Psoas muscle (tissue), 8 donors: ENCODE data around the gene ATP13A5. TPM values are rescaled to one million over a fixed set of nuclear protein-coding genes. Genes with fewer than 3 reads are reported as not detected.

Source experiments
- ATAC-seq, 4 donors: fragments of 200-7000 bp; cut with Tn5 transposase; one replicate each; pipeline ENCODE4 v1.9.1; 2020; ENCODE audit warnings: moderate library complexity in 3 of 4, mild to moderate bottlenecking in 2 of 4
- DNase-seq, 2 donors: peaks; one replicate each; pipeline ENCODE4 v3.0.0-alpha.2; 2020
- H3K27ac ChIP-seq: fragments of 200-600 bp; one replicate; pipeline ENCODE4 v1.8.0; 2022
- H3K27me3 ChIP-seq, 3 donors: fragments of 200-600 bp in 1 of 3; one replicate each; pipeline versions ENCODE4 v1.6.1 to v1.8.0; 2013 to 2022; ENCODE audit warnings: low read length in 2 of 3, mild to moderate bottlenecking in 2 of 3, moderate library complexity in 1 of 3; ENCODE audit not compliant: insufficient read depth in 3 of 3
- H3K36me3 ChIP-seq, 2 donors: fragments of 200-600 bp in 1 of 2; one replicate each; pipeline versions ENCODE4 v1.6.1 to v1.8.0; 2013 to 2022; ENCODE audit warnings: low read depth in 1 of 2, mild to moderate bottlenecking in 1 of 2, moderate library complexity in 1 of 2; ENCODE audit not compliant: insufficient read depth in 1 of 2
- H3K4me1 ChIP-seq: fragments of 200-600 bp; one replicate; pipeline ENCODE4 v1.8.0; 2022
- H3K4me3 ChIP-seq: fragments of 200-600 bp; one replicate; pipeline ENCODE4 v1.8.0; 2022; ENCODE audit warnings: mild to moderate bottlenecking
- H3K9me3 ChIP-seq: fragments of 200-600 bp; one replicate; pipeline ENCODE4 v1.8.0; 2022
- WGBS, 3 donors: extraction: QIAGEN DNeasy Blood & Tissue Kit; methylation state at CpG; one replicate each; pipeline versions ENCODE4 v1.1.6 to v1.1.7; 2013; 5-methylcytosine and 5-hydroxymethylcytosine counted together
- intact Hi-C, 2 donors: fragments of 100-400 bp; cut with DNase I; formaldehyde crosslinking; loops; one replicate each; pipeline versions ENCODE4 v1.11.0 to v1.14.2; 2022
- long read RNA-seq, 2 donors: library from polyadenylated mRNA; unstranded; transcript quantifications; one replicate each; pipeline ENCODE4 v2.0.0, GENCODE V29; 2021
- polyA plus RNA-seq, 3 donors: library from polyadenylated mRNA; stranded (reverse); fragments of 200-250 nt; gene quantifications; one replicate each; pipeline ENCODE4 v1.2.3, GENCODE V29; 2013
- total RNA-seq, 4 donors: library from RNA; stranded (reverse); fragmentation: NEBNext Ultra II Directional in 2 of 4; extraction: Animal tissue kit (Norgen Biotek cat#: 25700) in 2 of 4; gene quantifications; one replicate each; pipeline versions ENCODE4 v1.2.1 to v1.2.4, GENCODE V29; 2021 to 2023
- TF ChIP-seq, protein P1 (sequence below): fragments of 200-600 bp; IDR thresholded peaks from one replicate; pipeline ENCODE4 v1.8.0; 2022; ENCODE audit warnings: antibody characterized with exemption
- donor health status: healthy with polysubstance abuse.
- donor health status: DM: no; HTN: no; CAD: no; lungs with moderate emphysema.
- donor health status: Bipolar disorder and iron deficiency.
- donor health status: healthy.
- donor health status: DM: yes; HTN: yes; CAD: no.
- donor health status: DM: no; HTN: no; CAD: no.
- donor health status: DM: no; HTN: no; CAD: no.
- donor health status: DM: yes; HTN: yes; CAD: no.

The ATP13A5 gene, protein sequence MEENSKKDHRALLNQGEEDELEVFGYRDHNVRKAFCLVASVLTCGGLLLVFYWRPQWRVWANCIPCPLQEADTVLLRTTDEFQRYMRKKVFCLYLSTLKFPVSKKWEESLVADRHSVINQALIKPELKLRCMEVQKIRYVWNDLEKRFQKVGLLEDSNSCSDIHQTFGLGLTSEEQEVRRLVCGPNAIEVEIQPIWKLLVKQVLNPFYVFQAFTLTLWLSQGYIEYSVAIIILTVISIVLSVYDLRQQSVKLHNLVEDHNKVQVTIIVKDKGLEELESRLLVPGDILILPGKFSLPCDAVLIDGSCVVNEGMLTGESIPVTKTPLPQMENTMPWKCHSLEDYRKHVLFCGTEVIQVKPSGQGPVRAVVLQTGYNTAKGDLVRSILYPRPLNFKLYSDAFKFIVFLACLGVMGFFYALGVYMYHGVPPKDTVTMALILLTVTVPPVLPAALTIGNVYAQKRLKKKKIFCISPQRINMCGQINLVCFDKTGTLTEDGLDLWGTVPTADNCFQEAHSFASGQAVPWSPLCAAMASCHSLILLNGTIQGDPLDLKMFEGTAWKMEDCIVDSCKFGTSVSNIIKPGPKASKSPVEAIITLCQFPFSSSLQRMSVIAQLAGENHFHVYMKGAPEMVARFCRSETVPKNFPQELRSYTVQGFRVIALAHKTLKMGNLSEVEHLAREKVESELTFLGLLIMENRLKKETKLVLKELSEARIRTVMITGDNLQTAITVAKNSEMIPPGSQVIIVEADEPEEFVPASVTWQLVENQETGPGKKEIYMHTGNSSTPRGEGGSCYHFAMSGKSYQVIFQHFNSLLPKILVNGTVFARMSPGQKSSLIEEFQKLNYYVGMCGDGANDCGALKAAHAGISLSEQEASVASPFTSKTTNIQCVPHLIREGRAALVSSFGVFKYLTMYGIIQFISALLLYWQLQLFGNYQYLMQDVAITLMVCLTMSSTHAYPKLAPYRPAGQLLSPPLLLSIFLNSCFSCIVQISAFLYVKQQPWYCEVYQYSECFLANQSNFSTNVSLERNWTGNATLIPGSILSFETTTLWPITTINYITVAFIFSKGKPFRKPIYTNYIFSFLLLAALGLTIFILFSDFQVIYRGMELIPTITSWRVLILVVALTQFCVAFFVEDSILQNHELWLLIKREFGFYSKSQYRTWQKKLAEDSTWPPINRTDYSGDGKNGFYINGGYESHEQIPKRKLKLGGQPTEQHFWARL
- total RNA-seq = not detected
- under 1 TPM in 1 of 3 donors, not detected in 2; 0.07 TPM for polyA plus RNA-seq
- long read RNA-seq, donor 1 = 0 reads
- long read RNA-seq, donor 2 = 0 reads

DNA sequence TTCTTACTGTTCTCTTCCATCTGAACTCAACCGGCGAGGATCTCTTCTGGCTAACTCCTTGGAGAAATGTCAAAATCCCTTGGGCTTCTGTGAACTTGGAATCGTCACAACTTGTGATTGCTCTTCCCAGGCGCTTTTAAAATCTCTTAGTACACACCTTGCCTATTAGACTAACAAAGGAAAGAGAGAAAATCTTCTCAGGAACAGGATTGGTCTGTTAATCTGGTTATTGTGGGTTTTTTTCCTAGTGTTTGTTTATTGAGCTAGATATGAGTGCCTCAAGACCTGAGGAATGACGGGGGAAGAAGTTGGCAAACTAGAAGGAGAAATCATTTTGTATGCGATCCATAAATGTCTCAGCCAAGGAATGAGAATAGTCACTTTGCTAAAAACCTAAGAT lies at the start of gene ATP13A5:
Gene ATP13A5 (minus strand): TSS at position 48 of the 400 bp plus-strand sequence. CDS start 28 bp downstream, at position 20.
- H3K36me3 ChIP-seq = no peaks in the 10 kb centered on the region
- 63 to 66% (median 64%) methylated on average over 6 of the region's 6 CpGs for WGBS, 3 donors
- H3K9me3 ChIP-seq = no peaks in the 10 kb centered on the region
- ATAC-seq = no peak
- DNase-seq = no peak
- H3K27me3 ChIP-seq = no peaks in the 10 kb centered on the region
- TF ChIP-seq, protein P1, sequence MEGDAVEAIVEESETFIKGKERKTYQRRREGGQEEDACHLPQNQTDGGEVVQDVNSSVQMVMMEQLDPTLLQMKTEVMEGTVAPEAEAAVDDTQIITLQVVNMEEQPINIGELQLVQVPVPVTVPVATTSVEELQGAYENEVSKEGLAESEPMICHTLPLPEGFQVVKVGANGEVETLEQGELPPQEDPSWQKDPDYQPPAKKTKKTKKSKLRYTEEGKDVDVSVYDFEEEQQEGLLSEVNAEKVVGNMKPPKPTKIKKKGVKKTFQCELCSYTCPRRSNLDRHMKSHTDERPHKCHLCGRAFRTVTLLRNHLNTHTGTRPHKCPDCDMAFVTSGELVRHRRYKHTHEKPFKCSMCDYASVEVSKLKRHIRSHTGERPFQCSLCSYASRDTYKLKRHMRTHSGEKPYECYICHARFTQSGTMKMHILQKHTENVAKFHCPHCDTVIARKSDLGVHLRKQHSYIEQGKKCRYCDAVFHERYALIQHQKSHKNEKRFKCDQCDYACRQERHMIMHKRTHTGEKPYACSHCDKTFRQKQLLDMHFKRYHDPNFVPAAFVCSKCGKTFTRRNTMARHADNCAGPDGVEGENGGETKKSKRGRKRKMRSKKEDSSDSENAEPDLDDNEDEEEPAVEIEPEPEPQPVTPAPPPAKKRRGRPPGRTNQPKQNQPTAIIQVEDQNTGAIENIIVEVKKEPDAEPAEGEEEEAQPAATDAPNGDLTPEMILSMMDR = no peak
- no peaks in the 10 kb centered on the region for H3K4me1 ChIP-seq
- H3K4me3 ChIP-seq = no peak within 1 kb of the TSS
- H3K27ac ChIP-seq = no peak within 1 kb of the TSS
- intact Hi-C loops = no loop called here

GRCh38 chr3:193418576-193419373 lies 40.2 kb upstream of the ATP13A5 start:
- DNase-seq (no peak), ATAC-seq (no peak)
- Histone ChIP-seq H3K27ac (no peak overlapping the region), H3K4me1 (no peaks in the 10 kb centered on the region), H3K9me3 (peaks cover 8% of the 10 kb centered on the region), H3K36me3 (no peaks in the 10 kb centered on the region), H3K4me3 (no peak overlapping the region), H3K27me3 (no peaks in the 10 kb centered on the region)
- intact Hi-C loops = no loop called here
- WGBS, 3 donors = 82 to 89% (median 83%) methylated on average over 4 of the region's 4 CpGs
- TF ChIP-seq, protein P1 = no peak

DNA sequence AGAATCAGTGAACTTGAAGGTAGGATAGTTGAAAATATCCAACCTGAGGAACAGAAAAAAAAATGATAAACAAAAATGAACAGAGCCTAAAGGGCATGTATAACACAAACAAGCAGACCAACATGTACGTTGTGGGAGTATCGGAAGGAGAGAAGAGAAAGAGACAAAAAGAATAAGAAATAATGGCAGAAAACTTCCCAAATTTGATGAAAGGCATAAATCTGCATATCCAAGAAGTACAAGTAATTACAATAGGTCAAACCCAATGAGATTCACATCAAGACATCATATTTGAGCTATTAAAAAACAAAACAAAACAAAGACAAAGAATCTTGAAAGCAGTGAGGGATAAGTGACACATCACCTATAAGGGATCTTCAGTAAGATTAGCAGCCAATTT lies 38.1 kb upstream of the ATP13A5 start:
- 95 to 96% (median 95%) methylated on average over 2 of the region's 2 CpGs for WGBS, 3 donors
- DNase-seq = no peak

More for the DNA sequence above, 38.1 kb upstream of the ATP13A5 start:
- Histone ChIP-seq H3K27ac (no peak overlapping the region), H3K36me3 (no peaks in the 10 kb centered on the region), H3K4me1 (no peaks in the 10 kb centered on the region), H3K9me3 (peaks cover 8% of the 10 kb centered on the region), H3K27me3 (no peaks in the 10 kb centered on the region), H3K4me3 (no peak overlapping the region)
- no peak for ATAC-seq
- intact Hi-C loops = no loop called here
- TF ChIP-seq, protein P1 = no peak
